Ascending aorta (tissue), 2 donors: ENCODE results near the gene ENC1. TPM values are rescaled to one million over a fixed set of nuclear protein-coding genes. Genes with fewer than 3 reads are reported as not detected.

Source experiments
- DNase-seq, 2 donors: peaks; one replicate each; pipeline ENCODE4 v3.0.0-alpha.2; 2019; ENCODE audit warnings: low spot score in 2 of 2
- H3K27ac ChIP-seq, 2 donors: fragments of 200-600 bp; sonication (generic); one replicate each; pipeline ENCODE4 v1.5.1; 2016 to 2017; ENCODE audit warnings: mild to moderate bottlenecking in 1 of 2
- H3K27me3 ChIP-seq: fragments of 200-600 bp; sonication (generic); one replicate; pipeline ENCODE4 v1.5.1; 2017
- H3K36me3 ChIP-seq, 2 donors: fragments of 200-600 bp; sonication (generic); one replicate each; pipeline ENCODE4 v1.5.1; 2016
- H3K4me1 ChIP-seq, 2 donors: fragments of 200-600 bp; sonication (generic); one replicate each; pipeline ENCODE4 v1.5.1; 2016 to 2017; ENCODE audit warnings: mild to moderate bottlenecking in 1 of 2
- H3K4me3 ChIP-seq, 2 donors: fragments of 200-600 bp; sonication (generic); one replicate each; pipeline ENCODE4 v1.5.1; 2016 to 2017; ENCODE audit warnings: mild to moderate bottlenecking in 1 of 2
- H3K9me3 ChIP-seq, 2 donors: fragments of 200-600 bp; sonication (generic); one replicate each; pipeline ENCODE4 v1.5.1; 2016
- CTCF ChIP-seq, 3 experiments: fragments of 200-600 bp in 2 of 3; fragments of 450-650 bp in 1 of 3; sonication (generic) in 2 of 3; IDR thresholded peaks; one replicate each; pipeline ENCODE4 v1.5.1; 2016 to 2019; ENCODE audit warnings: antibody characterized with exemption in 3 of 3, mild to moderate bottlenecking in 1 of 3, moderate library complexity in 1 of 3
- intact Hi-C: fragments of 100-400 bp; cut with DNase I; formaldehyde crosslinking; loops from one replicate; pipeline ENCODE4 v1.15.1; 2023
- total RNA-seq: library from RNA; depleted of rRNA; stranded (reverse); fragments of >200 nt; gene quantifications from one replicate; pipeline ENCODE4 v1.1.0, GENCODE V29; 2016

ENC1 gene
- total RNA-seq, 1 donor from 2014 or later, result 12.9 TPM

- intact Hi-C loops, result no loop called here
- no peak overlapping the region for H3K4me3 ChIP-seq
- no peaks in the 10 kb centered on the region for H3K36me3 ChIP-seq
- no peaks in the 10 kb centered on the region for H3K9me3 ChIP-seq
- no peak for DNase-seq
- H3K27me3 ChIP-seq, result no peaks in the 10 kb centered on the region
- no peak overlapping the region for H3K27ac ChIP-seq
- TF ChIP-seq CTCF (IDR thresholded peaks at IDR 0.05), result no peak
- peaks cover 0 to 4% of the 10 kb centered on the region in 2 donors for H3K4me1 ChIP-seq
These were observed 12.2 kb downstream of the ENC1 start for GRCh38 chr5:74628359-74628758.

DNA sequence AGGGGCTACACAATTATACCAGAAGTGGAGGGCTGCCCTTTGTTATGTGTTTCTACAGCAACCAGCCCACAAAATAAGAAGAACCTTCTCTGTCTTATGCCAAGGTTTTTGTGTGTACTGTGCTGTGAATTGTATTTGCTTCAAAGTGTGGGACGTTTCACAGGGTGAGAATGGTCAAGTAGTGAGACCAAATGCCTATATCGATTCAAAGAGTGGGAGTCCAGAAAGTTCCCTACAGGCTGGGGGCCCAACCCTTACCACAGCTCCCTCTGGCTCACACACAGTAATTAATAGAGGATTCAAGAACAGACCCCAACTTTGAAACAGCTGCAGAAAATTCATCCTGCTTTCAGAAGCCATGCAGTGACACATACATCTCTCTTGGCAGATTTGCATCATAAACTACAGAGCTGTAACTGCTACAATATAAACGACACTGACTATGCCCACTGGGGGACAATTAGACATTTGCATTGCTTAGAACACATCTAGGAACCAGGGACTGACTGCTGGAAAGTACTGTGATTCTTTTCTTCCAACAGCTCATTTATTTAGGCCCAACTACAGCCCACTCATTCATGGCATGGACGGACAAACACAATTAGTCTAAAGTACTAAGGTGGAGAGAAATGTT, 12.8 kb downstream of the ENC1 start:
- H3K4me1 ChIP-seq, result peaks cover 0 to 4% of the 10 kb centered on the region in 2 donors
- no peak overlapping the region for H3K27ac ChIP-seq
- H3K27me3 ChIP-seq, result no peaks in the 10 kb centered on the region
- intact Hi-C loops, result no loop called here
- no peaks in the 10 kb centered on the region for H3K9me3 ChIP-seq
- no peak overlapping the region for H3K4me3 ChIP-seq
- no peak for TF ChIP-seq CTCF (IDR thresholded peaks at IDR 0.05)
- no peak for DNase-seq
- H3K36me3 ChIP-seq, result no peaks in the 10 kb centered on the region

DNA sequence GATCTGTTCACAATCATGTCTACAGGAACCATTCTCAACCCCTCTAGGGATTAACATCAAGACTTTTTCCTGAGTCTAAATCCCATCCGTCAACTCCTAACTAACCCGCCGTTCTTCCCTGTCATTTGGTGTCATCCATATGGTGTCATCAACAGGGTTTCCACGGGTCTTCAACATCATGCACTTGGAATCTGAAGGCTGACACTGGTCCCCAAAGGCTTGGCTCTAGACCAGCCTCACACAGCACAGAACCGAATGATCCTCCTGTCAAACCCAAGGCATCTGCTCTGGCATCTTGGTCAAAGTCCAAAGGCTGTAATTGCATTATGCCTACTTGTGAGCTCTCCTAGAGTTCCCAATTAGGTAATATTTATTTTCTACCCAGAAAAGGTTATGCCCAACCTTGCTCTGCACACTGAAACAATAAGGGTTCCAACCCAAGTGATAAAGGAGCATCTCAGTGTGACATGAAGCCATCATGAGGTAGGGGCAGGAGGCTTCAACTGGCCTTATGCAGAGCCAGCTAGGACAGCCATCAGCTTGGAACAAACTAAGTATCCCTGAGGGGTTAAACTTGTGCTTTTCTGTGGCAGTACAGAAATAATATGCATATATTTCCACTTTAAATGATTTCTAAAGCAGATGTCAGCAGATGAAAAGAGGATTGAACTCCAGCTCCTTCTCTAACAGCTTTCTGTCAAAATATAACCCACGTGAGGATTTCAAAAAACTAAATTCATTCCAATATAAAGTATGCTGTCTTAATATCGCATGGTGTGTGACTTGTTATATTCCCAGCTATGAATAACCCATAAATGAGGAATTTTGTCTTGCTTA, 13.9 kb downstream of the ENC1 start:
- no peaks in the 10 kb centered on the region for H3K4me1 ChIP-seq
- intact Hi-C loops, result no loop called here
- H3K4me3 ChIP-seq, result no peak overlapping the region
- H3K36me3 ChIP-seq, result no peaks in the 10 kb centered on the region
- no peaks in the 10 kb centered on the region for H3K27me3 ChIP-seq
- no peak overlapping the region for H3K27ac ChIP-seq
- DNase-seq, result no peak
- TF ChIP-seq CTCF (IDR thresholded peaks at IDR 0.05), result no peak
- no peaks in the 10 kb centered on the region for H3K9me3 ChIP-seq

- H3K4me1 ChIP-seq, result no peaks in the 10 kb centered on the region
- intact Hi-C loops, result no loop called here
- no peak overlapping the region for H3K27ac ChIP-seq
- no peaks in the 10 kb centered on the region for H3K9me3 ChIP-seq
- H3K27me3 ChIP-seq, result no peaks in the 10 kb centered on the region
- no peak for TF ChIP-seq CTCF (IDR thresholded peaks at IDR 0.05)
- DNase-seq, result no peak
- no peaks in the 10 kb centered on the region for H3K36me3 ChIP-seq
- no peak overlapping the region for H3K4me3 ChIP-seq
These were observed 14.7 kb downstream of the ENC1 start for GRCh38 chr5:74625742-74626241.

DNA sequence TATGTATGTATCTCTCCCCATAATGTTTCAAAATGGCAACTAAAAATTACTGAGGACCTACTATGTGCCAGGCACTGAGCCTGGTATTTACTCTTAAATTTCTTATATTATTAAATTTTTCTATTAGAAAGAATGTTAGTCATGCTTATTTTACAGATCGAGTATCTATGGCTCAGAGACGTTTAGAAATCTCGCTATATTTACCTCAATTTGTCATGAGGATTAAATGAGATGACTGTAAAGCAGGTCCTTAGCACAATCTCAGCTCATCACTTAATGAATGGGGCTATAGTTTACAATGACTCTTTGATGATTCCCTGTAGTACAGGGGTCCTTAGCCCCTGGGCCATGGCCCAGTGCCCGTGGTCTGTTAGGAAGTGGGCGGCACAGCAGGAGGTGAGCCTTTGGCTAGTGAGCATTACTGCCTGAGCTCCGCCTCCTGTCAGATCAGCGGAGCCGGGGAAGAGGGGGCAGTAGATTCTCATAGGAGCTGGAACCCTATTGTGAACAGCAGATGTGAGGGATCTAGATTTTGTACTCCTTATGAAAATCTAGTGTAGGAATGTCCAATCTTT, 15.5 kb downstream of the ENC1 start:
- Histone ChIP-seq H3K4me1 (no peaks in the 10 kb centered on the region), H3K36me3 (no peaks in the 10 kb centered on the region), H3K4me3 (no peak overlapping the region), H3K27ac (no peak overlapping the region), H3K27me3 (no peaks in the 10 kb centered on the region), H3K9me3 (no peaks in the 10 kb centered on the region)
- intact Hi-C loops, result no loop called here
- no peak for DNase-seq
- TF ChIP-seq CTCF (IDR thresholded peaks at IDR 0.05), result no peak
